A549 treated with RU486 at 1 μM for 4 hours (cell line): Measurements from ENCODE around the gene OR51B2. TPM values are rescaled to one million over a fixed set of nuclear protein-coding genes. Genes with fewer than 3 reads are reported as not detected.

Source experiments
- total RNA-seq: library from RNA; stranded (reverse); fragments of 200-300 nt; extraction: Qiagen RNA extraction; gene quantifications from 5 replicates; pipeline ENCODE4 v1.2.3, GENCODE V29; 2022; ENCODE audit warnings: low read depth

Gene OR51B2, protein sequence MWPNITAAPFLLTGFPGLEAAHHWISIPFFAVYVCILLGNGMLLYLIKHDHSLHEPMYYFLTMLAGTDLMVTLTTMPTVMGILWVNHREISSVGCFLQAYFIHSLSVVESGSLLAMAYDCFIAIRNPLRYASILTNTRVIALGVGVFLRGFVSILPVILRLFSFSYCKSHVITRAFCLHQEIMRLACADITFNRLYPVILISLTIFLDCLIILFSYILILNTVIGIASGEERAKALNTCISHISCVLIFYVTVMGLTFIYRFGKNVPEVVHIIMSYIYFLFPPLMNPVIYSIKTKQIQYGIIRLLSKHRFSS
- not detected in 5 replicates for total RNA-seq

DNA sequence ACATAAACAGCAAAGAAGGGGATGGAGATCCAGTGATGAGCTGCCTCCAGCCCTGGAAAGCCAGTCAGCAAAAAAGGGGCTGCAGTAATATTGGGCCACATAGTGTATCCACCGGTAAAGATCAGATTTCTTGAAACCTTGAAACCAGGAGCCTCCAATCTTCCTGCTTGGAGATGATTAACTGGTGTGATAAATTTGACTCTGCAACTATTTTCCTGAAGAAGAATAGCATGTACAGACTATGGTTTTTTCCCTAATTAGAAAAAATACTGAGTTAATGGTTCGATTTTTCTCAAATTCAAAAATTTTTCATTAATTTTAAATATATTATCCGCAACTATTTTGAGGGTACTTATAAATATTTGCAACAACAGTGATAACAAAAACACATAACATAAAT, at the start of gene OR51B2:
OR51B2 (minus strand) TSS at position 101 of the 400 bp plus-strand sequence; CDS start at position 101, 0 bp downstream.

GRCh38 chr11:5351208-5351607, 27.1 kb upstream of the OR51B2 start, which contains the start of gene OR51B6:
OR51B6 (plus strand) TSS chr11:5351508; CDS start chr11:5351508, 0 bp downstream.

GRCh38 chr11:5343474-5344335, 19.6 kb upstream of the OR51B2 start, which contains the start of gene OR51B5:
OR51B5 (minus strand) TSS chr11:5343524; CDS start chr11:5343524, 0 bp downstream.

DNA sequence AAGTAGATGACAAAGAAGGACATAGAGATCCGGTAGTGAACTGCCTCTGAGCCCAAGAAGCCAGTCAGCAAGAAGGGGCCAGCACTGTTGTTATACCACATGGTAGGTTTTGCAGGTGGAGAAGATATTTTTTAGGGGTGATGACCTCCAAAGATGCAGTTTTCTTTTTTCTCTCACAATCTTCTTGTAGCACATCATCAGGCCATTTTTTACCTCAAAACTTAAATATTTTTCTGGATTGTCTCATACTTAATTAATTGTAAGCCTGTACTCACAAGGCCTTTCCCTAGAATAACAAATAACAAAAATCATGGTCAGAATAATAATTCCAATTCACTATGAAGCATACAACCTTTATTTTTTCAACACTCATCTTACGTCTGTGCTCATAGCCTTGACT, 22.3 kb downstream of the OR51B2 start, which contains the start of gene OR51B4:
OR51B4 (minus strand) TSS at position 101 of the 400 bp plus-strand sequence; CDS start at position 101, 0 bp downstream.

Other genes with a start within 250 kb of the OR51B2 start
- gene OR52A5, start 185.9 kb downstream of the OR51B2 start, total RNA-seq: not detected in 5 replicates
- not detected in 5 replicates for gene OR52A1, start 169.5 kb downstream of the OR51B2 start, total RNA-seq
- gene OR51V1, start 123.6 kb downstream of the OR51B2 start, total RNA-seq: not detected in 5 replicates
- gene HBB, start 97.2 kb downstream of the OR51B2 start, total RNA-seq: not detected in 5 replicates
- gene HBD, start 89.8 kb downstream of the OR51B2 start, total RNA-seq: not detected in 5 replicates
- gene HBG1, start 74.4 kb downstream of the OR51B2 start, total RNA-seq: not detected in 5 replicates
- not detected in 5 replicates for gene HBG2, start 69.5 kb downstream of the OR51B2 start, total RNA-seq
- gene HBE1, start 54.4 kb downstream of the OR51B2 start, total RNA-seq: 0.25 TPM in 1 of 5 replicates, not detected in the others
- gene OR51B4, start 22.4 kb downstream of the OR51B2 start, total RNA-seq: not detected in 5 replicates
- 0.07 to 0.09 TPM in 2 of 5 replicates, not detected in the others for gene OR51B5, start 19.2 kb upstream of the OR51B2 start, total RNA-seq
- gene OR51B6, start 27.2 kb upstream of the OR51B2 start, total RNA-seq: not detected in 5 replicates
- gene OR51M1, start 59.5 kb upstream of the OR51B2 start, total RNA-seq: not detected in 5 replicates
- gene OR51Q1, start 97.8 kb upstream of the OR51B2 start, total RNA-seq: not detected in 5 replicates
- gene OR51I1, start 117.2 kb upstream of the OR51B2 start, total RNA-seq: not detected in 5 replicates
- gene OR51I2, start 125.0 kb upstream of the OR51B2 start, total RNA-seq: not detected in 5 replicates
- not detected in 5 replicates for gene OR52D1, start 164.4 kb upstream of the OR51B2 start, total RNA-seq
- not detected in 5 replicates for gene UBQLN3, start 185.7 kb upstream of the OR51B2 start, total RNA-seq
- not detected in 5 replicates for gene UBQLNL, start 192.4 kb upstream of the OR51B2 start, total RNA-seq
- not detected in 5 replicates for gene OR52H1, start 224.2 kb upstream of the OR51B2 start, total RNA-seq